ENCODE data around the gene HECA.
"Not testable (repeated sequence)": the region's sequence is repeated elsewhere in the genome, so short reads cannot be mapped to it uniquely, and the experiment has no call there.

Gene HECA

GRCh38 chr6:139228387-139228786 is 93.5 kb downstream of the HECA start:
- not testable (repeated sequence) for H3K4me3 ChIP-seq (ENCODE audit: low read length)

More at GRCh38 chr6:139228387-139228786, 93.5 kb downstream of the HECA start:
- H3K4me1 ChIP-seq (ENCODE audit: insufficient read depth, low read length); H3K27ac ChIP-seq (ENCODE audit: low read length); H3K36me3 ChIP-seq (ENCODE audit: insufficient read depth, low read depth, low read length); H3K9me3 ChIP-seq (ENCODE audit: insufficient read depth, low read depth, low read length); H3K27me3 ChIP-seq (ENCODE audit: insufficient read depth, low read length); H3K9ac ChIP-seq (ENCODE audit: low read depth, low read length): not testable (repeated sequence)

All from iPS-20b (cell line).